Brain microvascular endothelial cell (primary cell): ENCODE measurements around the gene CACNA2D3.

Source experiments
- DNase-seq: peaks from one replicate; pipeline ENCODE4 v3.0.0-alpha.2; 2020
- H3K27ac ChIP-seq: fragments of 250-450 bp; sonication (Bioruptor Pico); 2 replicates; pipeline ENCODE4 v1.5.1; 2020; ENCODE audit warnings: mild to moderate bottlenecking, moderate library complexity
- H3K27me3 ChIP-seq: fragments of 250-450 bp; sonication (Bioruptor Pico); replicated peaks from 2 replicates; pipeline ENCODE4 v1.5.1; 2020; ENCODE audit warnings: mild to moderate bottlenecking
- H3K36me3 ChIP-seq: fragments of 250-450 bp; sonication (Bioruptor Pico); replicated peaks from 2 replicates; pipeline ENCODE4 v1.5.1; 2020; ENCODE audit warnings: mild to moderate bottlenecking
- H3K4me3 ChIP-seq: 2 replicates; pipeline ENCODE4 v1.5.1; 2011; ENCODE audit warnings: low read depth, mild to moderate bottlenecking, control low read depth, low read length, moderate library complexity
- CTCF ChIP-seq: IDR thresholded peaks from 2 replicates; pipeline ENCODE4 v1.5.1; 2011; ENCODE audit warnings: low read depth, mild to moderate bottlenecking, moderate library complexity, low read length, control low read depth, inconsistent platforms; ENCODE audit errors: missing control alignments
- in situ Hi-C: cut with HindIII; loops from 2 replicates; pipeline ENCODE4 v1.10.0; 2017; ENCODE audit warnings: low sequenced_read_pairs, low pct_ligation_motif_present

The CACNA2D3 gene

GRCh38 chr3:54773271-54773670 lies 650.9 kb downstream of the CACNA2D3 start:
- H3K36me3 ChIP-seq = no peaks in the 10 kb centered on the region
- H3K4me3 ChIP-seq = no peak overlapping the region
- no peak for DNase-seq
- no peak for TF ChIP-seq CTCF
- no peaks in the 10 kb centered on the region for H3K27me3 ChIP-seq
- in situ Hi-C loops = no loop called here
- no peak overlapping the region for H3K27ac ChIP-seq

- Histone ChIP-seq H3K27ac (no peak overlapping the region), H3K36me3 (no peaks in the 10 kb centered on the region), H3K4me3 (no peak overlapping the region), H3K27me3 (no peaks in the 10 kb centered on the region)
- no peak for TF ChIP-seq CTCF
- DNase-seq = no peak
- in situ Hi-C loops = no loop called here
Observed at GRCh38 chr3:54776601-54777000, 654.2 kb downstream of the CACNA2D3 start.

- no peak for TF ChIP-seq CTCF
- no peak overlapping the region for H3K27ac ChIP-seq
- in situ Hi-C loops = no loop called here
- no peak for DNase-seq
- H3K4me3 ChIP-seq = no peak overlapping the region
- H3K27me3 ChIP-seq = no peaks in the 10 kb centered on the region
- no peaks in the 10 kb centered on the region for H3K36me3 ChIP-seq
Observed at GRCh38 chr3:54777141-54777540, 654.8 kb downstream of the CACNA2D3 start.

- in situ Hi-C loops = no loop called here
- Histone ChIP-seq H3K4me3 (no peak overlapping the region), H3K36me3 (no peaks in the 10 kb centered on the region), H3K27me3 (no peaks in the 10 kb centered on the region), H3K27ac (no peak overlapping the region)
- no peak for DNase-seq
- TF ChIP-seq CTCF = no peak
Observed at GRCh38 chr3:54780336-54780735, 658.0 kb downstream of the CACNA2D3 start.

- TF ChIP-seq CTCF = no peak
- in situ Hi-C loops = no loop called here
- H3K36me3 ChIP-seq = no peaks in the 10 kb centered on the region
- no peak overlapping the region for H3K27ac ChIP-seq
- H3K27me3 ChIP-seq = no peaks in the 10 kb centered on the region
- no peak for DNase-seq
- no peak overlapping the region for H3K4me3 ChIP-seq
Observed at GRCh38 chr3:54781728-54782127, 659.4 kb downstream of the CACNA2D3 start.

GRCh38 chr3:54783611-54784010 lies 661.3 kb downstream of the CACNA2D3 start:
- no peak for TF ChIP-seq CTCF
- Histone ChIP-seq H3K27me3 (no peaks in the 10 kb centered on the region), H3K4me3 (no peak overlapping the region), H3K36me3 (no peaks in the 10 kb centered on the region), H3K27ac (no peak overlapping the region)
- in situ Hi-C loops = no loop called here
- no peak for DNase-seq
